ENCODE results near the gene ACVR1B. TPM values are rescaled to one million over a fixed set of nuclear protein-coding genes. Genes with fewer than 3 reads are reported as not detected.
A peak's percentile ranks its signal among the peaks of the same experiment; 100 is the strongest.

ACVR1B gene
- total and polyA plus RNA-seq, 9 of the 15 experiments (the other 6 are each of a cell fraction or from before 2014, with no cell fraction given): 0.97 to 15.1 (median 6.8) TPM

DNA sequence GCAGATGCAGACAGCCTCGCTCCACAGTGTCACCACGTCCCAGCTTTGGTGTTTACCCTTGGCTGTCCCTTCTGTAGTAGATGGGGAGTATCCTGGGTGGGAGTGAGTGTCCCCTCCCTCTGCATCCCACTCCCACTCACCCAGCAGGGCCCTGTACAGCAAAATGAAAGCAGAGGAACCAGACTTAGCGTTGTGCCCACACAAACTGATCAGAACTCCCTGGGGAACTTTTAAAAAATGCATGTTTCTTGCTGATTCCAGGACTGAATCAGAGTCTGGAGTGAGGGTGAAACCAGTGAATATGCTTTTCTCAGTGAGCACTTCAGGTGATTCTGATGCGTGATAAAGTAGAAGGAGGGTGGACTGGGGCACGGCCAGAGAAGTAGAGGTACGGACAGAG, 41.3 kb upstream of the ACVR1B start:
- DNase-seq (ENCODE audit: extremely low read depth in 1 of 4, low spot score in 3 of 4) (no peak), FAIRE-seq (no peak), ATAC-seq (no peak)
- no peak overlapping the region for H3K4me3 ChIP-seq
- H3K4me1 ChIP-seq (replicated peaks in 1 of 2; ENCODE audit: control insufficient read depth in 2 of 2, insufficient read depth in 2 of 2, low read length in 2 of 2): peaks cover 51 to 69% of the 10 kb centered on the region in 2 experiments
- H3K9me1 ChIP-seq (ENCODE audit: control insufficient read depth, insufficient read depth, low read length): no peaks in the 10 kb centered on the region
- no peak overlapping the region; the same call in 1 of the 2 replicates for H2AFZ ChIP-seq (ENCODE audit: low read depth, low read length)
- CTCF ChIA-PET (ENCODE audit: low intra/inter-chr PET ratio): no interaction called here
- H3K9me3 ChIP-seq (replicated peaks; ENCODE audit: control insufficient read depth, insufficient read depth, low read depth, low read length): no peaks in the 10 kb centered on the region
- no peaks in the 10 kb centered on the region for H3K27me3 ChIP-seq (ENCODE audit: control insufficient read depth in 2 of 2, insufficient read depth in 2 of 2, low read length in 2 of 2)
- in situ Hi-C loops (cut with MboI) (no loop called here), intact Hi-C loops (cut with micrococcal nuclease) (no loop called here)
- POLR2A ChIA-PET: no interaction called here
- no peak overlapping the region for H3K4me2 ChIP-seq (ENCODE audit: insufficient read depth, low read length)
- H3K9ac ChIP-seq (ENCODE audit: insufficient read depth in 1 of 2, low read depth in 2 of 2, low read length in 2 of 2): peak overlapping the region in 1 of 2 experiments; percentile 48; a peak in 1 of 4 replicates
- no peak overlapping the region for H3K27ac ChIP-seq (ENCODE audit: extremely low read depth, low read depth, low read length)
- no peaks in the 10 kb centered on the region for H3K36me3 ChIP-seq (ENCODE audit: control insufficient read depth, insufficient read depth, low read length)
- no peaks in the 10 kb centered on the region for H4K20me1 ChIP-seq (replicated peaks; ENCODE audit: control insufficient read depth, insufficient read depth, low read length)
- BruUV-seq (replicated peaks): no TSS peak
- 54% methylated on average over 6 of the region's 6 CpGs for WGBS (ENCODE audit: insufficient coverage, low coverage, missing lambda C conversion rate)
- no peaks in the 10 kb centered on the region for H3K79me2 ChIP-seq (ENCODE audit: control insufficient read depth, insufficient read depth, low read length)
- no peak for TF ChIP-seq GATA2 (CRISPR knock-in tag; IDR thresholded peaks at IDR 0.05)
- TF ChIP-seq CBFB (CRISPR knock-in tag; IDR thresholded peaks at IDR 0.05): no peak
- TF ChIP-seq EP300 (IDR thresholded peaks at IDR 0.05; ENCODE audit: low read length): no peak
- no peak for TF ChIP-seq ZBED1 (IDR thresholded peaks at IDR 0.05)
- TF ChIP-seq MAFG (tag; conservative IDR thresholded peaks at IDR 0.05): no peak
- TF ChIP-seq, protein P1, sequence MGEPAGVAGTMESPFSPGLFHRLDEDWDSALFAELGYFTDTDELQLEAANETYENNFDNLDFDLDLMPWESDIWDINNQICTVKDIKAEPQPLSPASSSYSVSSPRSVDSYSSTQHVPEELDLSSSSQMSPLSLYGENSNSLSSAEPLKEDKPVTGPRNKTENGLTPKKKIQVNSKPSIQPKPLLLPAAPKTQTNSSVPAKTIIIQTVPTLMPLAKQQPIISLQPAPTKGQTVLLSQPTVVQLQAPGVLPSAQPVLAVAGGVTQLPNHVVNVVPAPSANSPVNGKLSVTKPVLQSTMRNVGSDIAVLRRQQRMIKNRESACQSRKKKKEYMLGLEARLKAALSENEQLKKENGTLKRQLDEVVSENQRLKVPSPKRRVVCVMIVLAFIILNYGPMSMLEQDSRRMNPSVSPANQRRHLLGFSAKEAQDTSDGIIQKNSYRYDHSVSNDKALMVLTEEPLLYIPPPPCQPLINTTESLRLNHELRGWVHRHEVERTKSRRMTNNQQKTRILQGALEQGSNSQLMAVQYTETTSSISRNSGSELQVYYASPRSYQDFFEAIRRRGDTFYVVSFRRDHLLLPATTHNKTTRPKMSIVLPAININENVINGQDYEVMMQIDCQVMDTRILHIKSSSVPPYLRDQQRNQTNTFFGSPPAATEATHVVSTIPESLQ (CRISPR knock-in tag; IDR thresholded peaks at IDR 0.05): no peak
- no peak for TF ChIP-seq ZNF232 (CRISPR knock-in tag; IDR thresholded peaks at IDR 0.05)
- TF ChIP-seq E2F3 (CRISPR knock-in tag; IDR thresholded peaks at IDR 0.05): no peak
- no peak for TF ChIP-seq BRF1 (IDR thresholded peaks at IDR 0.05; ENCODE audit: borderline replicate concordance, extremely low read depth, insufficient read length)
- TF ChIP-seq IFI16 (CRISPR knock-in tag; IDR thresholded peaks at IDR 0.05): no peak
- no peak for TF ChIP-seq ZNF785 (CRISPR knock-in tag; IDR thresholded peaks at IDR 0.05)
- TF ChIP-seq ZNF253 (CRISPR knock-in tag; conservative IDR thresholded peaks at IDR 0.05): no peak
- no peak for TF ChIP-seq POLR3A (IDR thresholded peaks at IDR 0.05; ENCODE audit: borderline replicate concordance, extremely low read depth, insufficient read depth, insufficient read length)
- no peak for TF ChIP-seq ZNF592 (IDR thresholded peaks at IDR 0.05)
- TF ChIP-seq ZNF41 (CRISPR knock-in tag; conservative IDR thresholded peaks at IDR 0.05): no peak
- TF ChIP-seq, protein P2, sequence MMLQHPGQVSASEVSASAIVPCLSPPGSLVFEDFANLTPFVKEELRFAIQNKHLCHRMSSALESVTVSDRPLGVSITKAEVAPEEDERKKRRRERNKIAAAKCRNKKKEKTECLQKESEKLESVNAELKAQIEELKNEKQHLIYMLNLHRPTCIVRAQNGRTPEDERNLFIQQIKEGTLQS (IDR thresholded peaks at IDR 0.05): no peak
- TF ChIP-seq, protein P2 (CRISPR knock-in tag; conservative IDR thresholded peaks at IDR 0.05): no peak
